ENCODE results near the gene LINS1. TPM values are rescaled to one million over a fixed set of nuclear protein-coding genes. Genes with fewer than 3 reads are reported as not detected.

LINS1 gene
- total RNA-seq, 1 donor from 2014 or later = 17.0 TPM

DNA sequence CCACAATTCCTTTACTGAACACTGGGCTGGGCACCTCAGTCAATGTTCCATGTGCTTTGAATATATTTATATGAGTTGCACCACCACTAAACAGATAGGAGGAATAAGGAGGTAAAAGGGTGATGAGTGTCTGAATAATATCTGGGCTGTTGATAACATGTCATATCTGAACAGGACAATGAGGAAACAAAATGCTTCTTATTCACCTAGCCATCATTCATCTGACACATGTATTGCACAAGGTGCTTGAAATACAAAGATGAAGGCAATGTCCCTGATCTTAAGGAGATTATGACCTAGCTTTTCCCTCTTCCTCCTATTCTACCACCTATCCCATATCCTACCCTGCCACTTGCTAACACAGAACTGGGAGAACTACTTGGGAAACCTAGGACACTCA is 65.3 kb downstream of the LINS1 start:
- H3K9me3 Mint-ChIP-seq = peaks cover 19% of the 10 kb centered on the region
- no peak overlapping the region for H3K27ac Mint-ChIP-seq
- no peak for DNase-seq (ENCODE audit: low spot score in 2 of 2, unreplicated experiment in 2 of 2)
- no peaks in the 10 kb centered on the region for H3K4me1 Mint-ChIP-seq
- H3K36me3 Mint-ChIP-seq = no peaks in the 10 kb centered on the region
- peaks cover 24% of the 10 kb centered on the region for H3K27me3 Mint-ChIP-seq (ENCODE audit: low read depth)
- no peak overlapping the region for H3K4me3 Mint-ChIP-seq
- TF ChIP-seq, protein P1, sequence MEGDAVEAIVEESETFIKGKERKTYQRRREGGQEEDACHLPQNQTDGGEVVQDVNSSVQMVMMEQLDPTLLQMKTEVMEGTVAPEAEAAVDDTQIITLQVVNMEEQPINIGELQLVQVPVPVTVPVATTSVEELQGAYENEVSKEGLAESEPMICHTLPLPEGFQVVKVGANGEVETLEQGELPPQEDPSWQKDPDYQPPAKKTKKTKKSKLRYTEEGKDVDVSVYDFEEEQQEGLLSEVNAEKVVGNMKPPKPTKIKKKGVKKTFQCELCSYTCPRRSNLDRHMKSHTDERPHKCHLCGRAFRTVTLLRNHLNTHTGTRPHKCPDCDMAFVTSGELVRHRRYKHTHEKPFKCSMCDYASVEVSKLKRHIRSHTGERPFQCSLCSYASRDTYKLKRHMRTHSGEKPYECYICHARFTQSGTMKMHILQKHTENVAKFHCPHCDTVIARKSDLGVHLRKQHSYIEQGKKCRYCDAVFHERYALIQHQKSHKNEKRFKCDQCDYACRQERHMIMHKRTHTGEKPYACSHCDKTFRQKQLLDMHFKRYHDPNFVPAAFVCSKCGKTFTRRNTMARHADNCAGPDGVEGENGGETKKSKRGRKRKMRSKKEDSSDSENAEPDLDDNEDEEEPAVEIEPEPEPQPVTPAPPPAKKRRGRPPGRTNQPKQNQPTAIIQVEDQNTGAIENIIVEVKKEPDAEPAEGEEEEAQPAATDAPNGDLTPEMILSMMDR (IDR thresholded peaks at IDR 0.05; ENCODE audit: unreplicated experiment) = no peak

GRCh38 chr15:100533886-100534285 is 68.1 kb downstream of the LINS1 start:
- Mint-ChIP-seq H3K36me3 (no peaks in the 10 kb centered on the region), H3K27ac (no peak overlapping the region), H3K4me1 (no peaks in the 10 kb centered on the region), H3K4me3 (no peak overlapping the region), H3K9me3 (peaks cover 10% of the 10 kb centered on the region), H3K27me3 (ENCODE audit: low read depth) (peaks cover 32% of the 10 kb centered on the region)
- TF ChIP-seq, protein P1 (IDR thresholded peaks at IDR 0.05; ENCODE audit: unreplicated experiment) = no peak
- no peak for DNase-seq (ENCODE audit: low spot score in 2 of 2, unreplicated experiment in 2 of 2)

DNA sequence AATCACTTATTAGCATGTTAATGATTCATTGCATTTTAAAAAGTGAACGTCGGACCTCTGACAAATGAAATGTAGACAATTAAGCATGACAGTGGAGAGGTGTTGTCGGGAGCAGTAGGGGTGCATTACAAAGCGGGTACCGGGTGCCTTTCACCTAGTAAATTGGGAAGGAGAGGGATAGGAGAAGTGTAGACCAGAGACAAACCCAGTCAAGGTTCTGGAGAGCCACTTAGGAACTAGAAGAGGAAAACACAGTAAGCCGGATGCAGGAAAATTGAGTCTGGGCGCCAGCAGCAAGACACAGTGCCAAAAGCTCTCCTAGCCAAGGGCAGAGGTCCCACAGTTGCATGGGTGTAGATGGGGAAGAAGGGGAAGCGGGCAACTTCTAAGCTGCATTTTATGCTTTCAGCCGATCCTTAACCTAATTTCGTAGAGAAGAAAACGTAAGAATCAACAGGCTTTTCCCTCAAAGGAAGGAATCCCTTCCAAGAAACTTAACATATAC is 70.1 kb downstream of the LINS1 start:
- H3K27ac Mint-ChIP-seq = no peak overlapping the region
- H3K4me1 Mint-ChIP-seq = no peaks in the 10 kb centered on the region
- H3K4me3 Mint-ChIP-seq = no peak overlapping the region
- no peaks in the 10 kb centered on the region for H3K9me3 Mint-ChIP-seq
- DNase-seq (ENCODE audit: low spot score in 2 of 2, unreplicated experiment in 2 of 2) = no peak
- no peaks in the 10 kb centered on the region for H3K36me3 Mint-ChIP-seq
- peaks cover 29% of the 10 kb centered on the region for H3K27me3 Mint-ChIP-seq (ENCODE audit: low read depth)
- TF ChIP-seq, protein P1 (IDR thresholded peaks at IDR 0.05; ENCODE audit: unreplicated experiment) = no peak

GRCh38 chr15:100531204-100531603 is 70.8 kb downstream of the LINS1 start:
- no peak for DNase-seq (ENCODE audit: low spot score in 2 of 2, unreplicated experiment in 2 of 2)
- no peak overlapping the region for H3K4me3 Mint-ChIP-seq
- H3K27ac Mint-ChIP-seq = no peak overlapping the region
- no peaks in the 10 kb centered on the region for H3K4me1 Mint-ChIP-seq
- peaks cover 26% of the 10 kb centered on the region for H3K27me3 Mint-ChIP-seq (ENCODE audit: low read depth)
- H3K9me3 Mint-ChIP-seq = no peaks in the 10 kb centered on the region
- TF ChIP-seq, protein P1 (IDR thresholded peaks at IDR 0.05; ENCODE audit: unreplicated experiment) = no peak
- H3K36me3 Mint-ChIP-seq = no peaks in the 10 kb centered on the region

DNA sequence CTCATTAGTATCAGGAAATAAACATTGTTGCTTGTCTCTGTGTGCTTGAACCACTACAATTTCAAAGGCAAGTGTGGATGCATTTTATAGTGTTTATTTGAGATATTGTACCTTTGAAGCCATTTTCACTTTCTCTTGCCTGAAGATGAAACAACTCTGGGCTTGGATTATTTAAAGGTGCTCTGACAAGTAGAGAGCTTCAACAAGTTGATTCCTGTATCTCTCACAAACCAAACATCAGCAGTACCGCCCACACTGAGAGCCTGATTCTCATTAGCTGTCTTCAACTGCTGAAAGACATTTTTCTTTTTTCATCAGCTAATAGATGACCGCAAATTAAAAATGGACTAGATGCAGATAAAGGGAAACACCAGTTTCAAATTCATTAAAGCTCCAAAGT is 72.4 kb downstream of the LINS1 start:
- Mint-ChIP-seq H3K27me3 (ENCODE audit: low read depth) (peaks cover 23% of the 10 kb centered on the region), H3K4me1 (no peaks in the 10 kb centered on the region), H3K36me3 (no peaks in the 10 kb centered on the region), H3K4me3 (no peak overlapping the region), H3K27ac (no peak overlapping the region), H3K9me3 (no peaks in the 10 kb centered on the region)
- DNase-seq (ENCODE audit: low spot score in 2 of 2, unreplicated experiment in 2 of 2) = no peak
- TF ChIP-seq, protein P1 (IDR thresholded peaks at IDR 0.05; ENCODE audit: unreplicated experiment) = no peak

Data from mesothelial cell of epicardium (in vitro differentiated cells).